M059J (cell line): ENCODE results near the gene MAP3K19. TPM values are rescaled to one million over a fixed set of nuclear protein-coding genes. Genes with fewer than 3 reads are reported as not detected.

ENCODE experiments used
- DNase-seq: peaks from one replicate; pipeline ENCODE4 v3.0.0-alpha.2; 2012; ENCODE audit warnings: low read depth
- total RNA-seq: library from RNA; depleted of rRNA; stranded (reverse); fragments of >200 nt; shearing (Covaris generic); gene quantifications from 2 replicates; pipeline ENCODE4 v1.2.3, GENCODE V29; 2014; rRNA removed

The MAP3K19 gene
- total RNA-seq, 1 experiment from 2014 or later = not detected

GRCh38 chr2:134933732-134934131 lies 113.5 kb downstream of the MAP3K19 start:
- DNase-seq = no peak

- no peak for DNase-seq
Measured at GRCh38 chr2:134932864-134933526, 114.3 kb downstream of the MAP3K19 start.

- peak; percentile 50 for DNase-seq
Measured at GRCh38 chr2:134927195-134927594, 120.1 kb downstream of the MAP3K19 start.

- no peak for DNase-seq
Measured at GRCh38 chr2:134926231-134926931, 120.9 kb downstream of the MAP3K19 start.

GRCh38 chr2:134924912-134925311 lies 122.3 kb downstream of the MAP3K19 start:
- no peak for DNase-seq

- peak; percentile 45 for DNase-seq
Measured at GRCh38 chr2:134919341-134920210, 127.7 kb downstream of the MAP3K19 start.

GRCh38 chr2:134918526-134919340 lies 128.5 kb downstream of the MAP3K19 start, which contains the start of gene CCNT2:
CCNT2 (plus strand) TSS chr2:134918822; CDS start chr2:134918855, 33 bp downstream.
- peak; percentile 98 for DNase-seq

- peak; percentile 87 for DNase-seq
Measured at GRCh38 chr2:134917888-134918525, 129.2 kb downstream of the MAP3K19 start.

GRCh38 chr2:134917360-134917865 lies 129.8 kb downstream of the MAP3K19 start:
- peak; percentile 10 for DNase-seq

Other genes starting within 250 kb of the MAP3K19 start
- not detected in 2 replicates for gene ACMSD, start 208.8 kb downstream of the MAP3K19 start, total RNA-seq
- 11.7 and 18.1 TPM in 2 replicates for gene CCNT2, start 128.6 kb downstream of the MAP3K19 start, total RNA-seq
- gene RAB3GAP1, start 4.8 kb upstream of the MAP3K19 start, total RNA-seq = 31.1 and 62.7 TPM in 2 replicates